Common myeloid progenitor, CD34-positive (primary cell): ENCODE measurements around the gene CYTH2.

Source experiments
- CTCF ChIA-PET: fragments of 350-600 bp; sonication (Branson Sonifier 250); formaldehyde crosslinking; loops from one replicate; lab custom pipeline; 2021; ENCODE audit warnings: antibody characterized with exemption; lab: Charles Lee
- POLR2A ChIA-PET: fragments of 350-600 bp; sonication (Branson Sonifier 250); formaldehyde crosslinking; loops from one replicate; lab custom pipeline; 2021; ENCODE audit warnings: antibody characterized with exemption; lab: Charles Lee
- DNase-seq, 3 donors: peaks; one replicate each; pipeline versions ENCODE4 v3.0.0 to v3.0.0-alpha.2; 2013
- H3K27ac ChIP-seq, 2 experiments: 1 replicate in 1 of 2; 2 replicates in 1 of 2; pipeline ENCODE4 v1.7.0; 2013; ENCODE audit warnings: inconsistent platforms in 2 of 2, low read length in 2 of 2, mild to moderate bottlenecking in 2 of 2, low read depth in 1 of 2, moderate library complexity in 1 of 2; ENCODE audit not compliant: severe bottlenecking in 2 of 2, insufficient read depth in 1 of 2, poor library complexity in 1 of 2
- H3K27me3 ChIP-seq, 5 experiments: replicated peaks in 2 of 5; 1 replicate in 3 of 5; 2 replicates in 2 of 5; pipeline versions ENCODE4 v1.6.1 to v1.7.0; 2013; ENCODE audit warnings: low read length in 4 of 5, mild to moderate bottlenecking in 2 of 5, moderate library complexity in 2 of 5, inconsistent platforms in 1 of 5; ENCODE audit not compliant: insufficient read depth in 5 of 5, control insufficient read depth in 4 of 5
- H3K36me3 ChIP-seq, 4 experiments: 1 replicate in 2 of 4; 2 replicates in 2 of 4; pipeline versions ENCODE4 v1.6.1 to v1.7.0; 2013; ENCODE audit warnings: low read length in 3 of 4, control low read depth in 1 of 4, mild to moderate bottlenecking in 1 of 4; ENCODE audit not compliant: control insufficient read depth in 4 of 4, insufficient read depth in 4 of 4
- H3K4me1 ChIP-seq, 4 experiments: 1 replicate in 3 of 4; 2 replicates in 1 of 4; pipeline versions ENCODE4 v1.6.1 to v1.7.1; 2013; ENCODE audit warnings: low read length in 3 of 4, mild to moderate bottlenecking in 3 of 4, control low read depth in 1 of 4, inconsistent platforms in 1 of 4, moderate library complexity in 1 of 4; ENCODE audit not compliant: control insufficient read depth in 4 of 4, insufficient read depth in 4 of 4; ENCODE audit errors: control extremely low read depth in 1 of 4
- H3K4me3 ChIP-seq, 7 experiments: 1 replicate in 4 of 7; 2 replicates in 3 of 7; pipeline versions ENCODE4 v1.5.1 to v1.7.0; 2013; ENCODE audit warnings: mild to moderate bottlenecking in 7 of 7, low read length in 6 of 7, moderate library complexity in 6 of 7, inconsistent platforms in 2 of 7, low read depth in 2 of 7, control low read depth in 1 of 7; ENCODE audit not compliant: insufficient read depth in 4 of 7, control insufficient read depth in 1 of 7; ENCODE audit errors: extremely low read depth in 1 of 7
- H3K9me3 ChIP-seq, 5 experiments: 1 replicate in 4 of 5; 2 replicates in 1 of 5; pipeline versions ENCODE4 v1.6.1 to v1.7.1; 2013; ENCODE audit warnings: low read length in 4 of 5, mild to moderate bottlenecking in 2 of 5, inconsistent platforms in 1 of 5, low read depth in 1 of 5, moderate library complexity in 1 of 5; ENCODE audit not compliant: control insufficient read depth in 4 of 5, insufficient read depth in 2 of 5; ENCODE audit errors: control extremely low read depth in 1 of 5
- WGBS: methylation state at CpG from one replicate; pipeline ENCODE4 v1.1.5; 2013; ENCODE audit not compliant: insufficient coverage; 5-methylcytosine and 5-hydroxymethylcytosine counted together

CYTH2 gene

GRCh38 chr19:48498595-48499311 lies 29.6 kb downstream of the CYTH2 start:
- H3K27me3 ChIP-seq: peaks cover 0 to 35% (median 3%) of the 10 kb centered on the region in 5 experiments
- WGBS: 40% methylated on average over 39 of the region's 59 CpGs
- POLR2A ChIA-PET: no interaction called here

GRCh38 chr19:48499316-48500090 lies 30.3 kb downstream of the CYTH2 start:
- WGBS: 81% methylated on average over 24 of the region's 44 CpGs
- Histone ChIP-seq H3K4me3 (no peak overlapping the region), H3K27ac (no peak overlapping the region), H3K36me3 (no peaks in the 10 kb centered on the region), H3K4me1 (peaks cover 0 to 25% (median 24%) of the 10 kb centered on the region in 4 experiments), H3K27me3 (peaks cover 0 to 30% (median 0%) of the 10 kb centered on the region in 5 experiments), H3K9me3 (no peaks in the 10 kb centered on the region)
- peak in 1 of 3 donors; percentile 43 for DNase-seq
- ChIA-PET POLR2A (no interaction called here), CTCF (no interaction called here)

More at GRCh38 chr19:48498595-48499311, 29.6 kb downstream of the CYTH2 start:
- CTCF ChIA-PET: interaction anchor here (0.6 kb wide), 1 partner anchor 366 kb away, joined by 3 read pairs; no protein-coding TSS in a partner anchor
- Histone ChIP-seq H3K4me1 (peaks cover 0 to 32% (median 26%) of the 10 kb centered on the region in 4 experiments), H3K9me3 (no peaks in the 10 kb centered on the region), H3K27ac (no peak overlapping the region), H3K4me3 (no peak overlapping the region), H3K36me3 (no peaks in the 10 kb centered on the region)
- no peak for DNase-seq

- H3K4me3 ChIP-seq: peak overlapping the region in 5 of 7 experiments; percentile 13 to 66 (median 56)
- ChIA-PET POLR2A (no interaction called here), CTCF (interaction anchor here (1.1 kb wide), 1 partner anchor 8 kb away, joined by 4 read pairs; no protein-coding TSS in a partner anchor)
Observed at GRCh38 chr19:48500830-48501493, 31.8 kb downstream of the CYTH2 start.

GRCh38 chr19:48501494-48502349 lies 32.6 kb downstream of the CYTH2 start:
- Histone ChIP-seq H3K27me3 (peaks cover 0 to 30% (median 0%) of the 10 kb centered on the region in 5 experiments), H3K4me3 (peak overlapping the region in 6 of 7 experiments; percentile 26 to 66 (median 58)), H3K36me3 (no peaks in the 10 kb centered on the region), H3K27ac (no peak overlapping the region), H3K9me3 (no peaks in the 10 kb centered on the region), H3K4me1 (peaks cover 0 to 17% (median 15%) of the 10 kb centered on the region in 4 experiments)
- ChIA-PET POLR2A (interaction anchor here (0.6 to 1.0 kb wide), 4 partner anchors 9 to 1162 kb away, joined by 3 to 4 read pairs (median 3); no protein-coding TSS in a partner anchor), CTCF (interaction anchor here (1.1 to 1.5 kb wide), 3 partner anchors 9 to 85 kb away, joined by 4 to 5 read pairs (median 5); no protein-coding TSS in a partner anchor)
- 15% methylated on average over 17 of the region's 20 CpGs for whole genome bisulfite sequencing
- peak; percentile 91 to 97 (median 96) for DNase-seq

More at GRCh38 chr19:48500830-48501493, 31.8 kb downstream of the CYTH2 start:
- no peak overlapping the region for H3K27ac ChIP-seq
- peaks cover 0 to 17% (median 16%) of the 10 kb centered on the region in 4 experiments for H3K4me1 ChIP-seq
- no peak for DNase-seq
- 74% methylated on average over 30 of the region's 32 CpGs for WGBS
- H3K27me3 ChIP-seq: peaks cover 0 to 30% (median 0%) of the 10 kb centered on the region in 5 experiments
- no peaks in the 10 kb centered on the region for H3K9me3 ChIP-seq
- no peaks in the 10 kb centered on the region for H3K36me3 ChIP-seq

- peak overlapping the region in 4 of 7 experiments; percentile 23 to 66 (median 51) for H3K4me3 ChIP-seq
- no peak for DNase-seq
- H3K27ac ChIP-seq: no peak overlapping the region
- H3K36me3 ChIP-seq: no peaks in the 10 kb centered on the region
- ChIA-PET CTCF (interaction anchor here (1.1 to 1.5 kb wide), 2 partner anchors 12 to 84 kb away, joined by 5 read pairs; no protein-coding TSS in a partner anchor), POLR2A (interaction anchor here (0.6 to 1.0 kb wide), 4 partner anchors 9 to 1162 kb away, joined by 3 to 4 read pairs (median 3); no protein-coding TSS in a partner anchor)
- H3K27me3 ChIP-seq: peaks cover 0 to 23% (median 0%) of the 10 kb centered on the region in 5 experiments
- 21% methylated on average over 23 of the region's 27 CpGs for WGBS
- peaks cover 0 to 17% (median 15%) of the 10 kb centered on the region in 4 experiments for H3K4me1 ChIP-seq
- no peaks in the 10 kb centered on the region for H3K9me3 ChIP-seq
Observed at GRCh38 chr19:48502350-48503018, 33.3 kb downstream of the CYTH2 start.
